ENCODE results near the gene SRPRB. TPM values are rescaled to one million over a fixed set of nuclear protein-coding genes. Genes with fewer than 3 reads are reported as not detected.

Gene SRPRB
- total RNA-seq, 1 experiment from 2014 or later: 54.8 TPM

- TF ChIP-seq CTCF (conservative IDR thresholded peaks at IDR 0.05): no peak
- Histone ChIP-seq H3K23me2 (ENCODE audit: insufficient read length, low read depth, low read length, poor library complexity, severe bottlenecking) (no peaks in the 10 kb centered on the region), H3K27me3 (ENCODE audit: insufficient read depth, low read length) (no peaks in the 10 kb centered on the region), H3K23ac (ENCODE audit: insufficient read length, low read depth, low read length) (no peak overlapping the region), H3K4ac (ENCODE audit: low read depth, low read length) (no peak overlapping the region), H2BK5ac (ENCODE audit: insufficient read length, low read length) (no peak overlapping the region), H2BK12ac (ENCODE audit: insufficient read length, low read depth, low read length) (no peak overlapping the region), H4K8ac (replicated peaks; ENCODE audit: insufficient read length, low read depth, low read length) (no peak overlapping the region), H2BK120ac (ENCODE audit: low read depth, low read length, poor library complexity, severe bottlenecking) (no peak overlapping the region), H3K79me2 (ENCODE audit: insufficient read depth, low read length) (no peaks in the 10 kb centered on the region), H2AK5ac (ENCODE audit: insufficient read length, low read length) (no peak overlapping the region), H3K18ac (ENCODE audit: insufficient read length, low read depth, low read length) (no peak overlapping the region), H3K4me1 (ENCODE audit: insufficient read depth, low read length) (no peaks in the 10 kb centered on the region; the same call in 1 of the 2 replicates), H3K14ac (ENCODE audit: insufficient read depth, low read length) (no peak overlapping the region), H4K5ac (ENCODE audit: insufficient read length, low read depth, low read length) (no peak overlapping the region), H3T11ph (ENCODE audit: low read length) (no peak overlapping the region), H3K27ac (ENCODE audit: insufficient read length, low read depth, low read length) (no peak overlapping the region), H3K56ac (ENCODE audit: insufficient read length, low read depth, low read length) (no peak overlapping the region), H2AFZ (ENCODE audit: low read length) (no peak overlapping the region), H4K20me1 (ENCODE audit: control insufficient read depth, insufficient read depth, insufficient read length) (no peaks in the 10 kb centered on the region), H3K79me1 (ENCODE audit: insufficient read depth, low read depth, low read length, poor library complexity, severe bottlenecking) (no peaks in the 10 kb centered on the region), H4K91ac (ENCODE audit: insufficient read length, low read depth, low read length) (no peak overlapping the region), H2BK15ac (ENCODE audit: low read depth, low read length) (no peak overlapping the region), H2BK20ac (ENCODE audit: low read depth, low read length, poor library complexity, severe bottlenecking) (no peak overlapping the region), H3K4me2 (ENCODE audit: insufficient read depth, insufficient read length, low read length) (no peak overlapping the region), H3K9me3 (ENCODE audit: control insufficient read depth, low read depth, low read length) (no peaks in the 10 kb centered on the region), H3K9ac (ENCODE audit: extremely low read depth, insufficient read length, low read length) (no peak overlapping the region)
- DNase-seq: no peak
- no peak overlapping the region for H3K4me3 Mint-ChIP-seq
- no CpG with 5 or more reads among the region's 8 CpGs for WGBS (ENCODE audit: extremely low coverage, insufficient read length, low lambda C conversion rate)
- H3K27ac Mint-ChIP-seq: no peak overlapping the region
- peaks cover 22 to 25% of the 10 kb centered on the region in 2 experiments for H3K4me1 Mint-ChIP-seq
- no peaks in the 10 kb centered on the region for H3K9me3 Mint-ChIP-seq
- peaks cover 33 to 53% (median 38%) of the 10 kb centered on the region in 3 experiments for H3K36me3 Mint-ChIP-seq (ENCODE audit: insufficient read depth in 1 of 3, low read depth in 3 of 3)
- no peaks in the 10 kb centered on the region for H3K27me3 Mint-ChIP-seq (ENCODE audit: low read depth)
Measured at GRCh38 chr3:133824961-133825485, 19.4 kb downstream of the SRPRB start.
